GM12891 (cell line): ENCODE measurements around the gene RHBG.

Experiments
- POLR2A ChIP-seq: IDR thresholded peaks from 2 replicates; pipeline ENCODE4 v1.6.1; 2011; ENCODE audit warnings: low read depth, low read length, control low read depth
- TAF1 ChIP-seq: IDR thresholded peaks from 2 replicates; pipeline ENCODE4 v1.6.1; 2011; ENCODE audit warnings: low read depth, low read length, control low read depth

GRCh38 chr1:156376146-156376545 lies 7.1 kb downstream of the RHBG start:
- TF ChIP-seq POLR2A, result no peak
- TF ChIP-seq TAF1, result no peak
